MG63 (cell line): ENCODE measurements around the gene PPFIA3. TPM values are rescaled to one million over a fixed set of nuclear protein-coding genes. Genes with fewer than 3 reads are reported as not detected.
"Not testable (repeated sequence)": the region's sequence is repeated elsewhere in the genome, so short reads cannot be mapped to it uniquely, and the experiment has no call there.

Experiments used
- DNase-seq: peaks from one replicate; pipeline ENCODE4 v3.0.0-alpha.2; 2020
- H3K27me3 ChIP-seq: fragments of 250-450 bp; sonication (Bioruptor Pico); 2 replicates; pipeline ENCODE4 v1.5.1; 2020; ENCODE audit warnings: mild to moderate bottlenecking, moderate library complexity
- H3K36me3 ChIP-seq: fragments of 250-450 bp; sonication (Bioruptor Pico); 2 replicates; pipeline ENCODE4 v1.5.1; 2020; ENCODE audit warnings: mild to moderate bottlenecking, moderate library complexity
- H3K4me3 ChIP-seq: fragments of 250-450 bp; sonication (Bioruptor Pico); 2 replicates; pipeline ENCODE4 v1.5.1; 2020; ENCODE audit warnings: mild to moderate bottlenecking, moderate library complexity
- H3K9me3 ChIP-seq: fragments of 250-450 bp; sonication (Bioruptor Pico); 2 replicates; pipeline ENCODE4 v1.5.1; 2020; ENCODE audit warnings: mild to moderate bottlenecking, moderate library complexity
- total RNA-seq: library from RNA; depleted of rRNA; stranded (reverse); fragments of >200 nt; shearing (Covaris generic); gene quantifications from 2 replicates; pipeline ENCODE4 v1.2.3, GENCODE V29; 2014; ENCODE audit warnings: low replicate concordance

PPFIA3 gene
- total RNA-seq, 1 experiment from 2014 or later, result 21.4 TPM

- Histone ChIP-seq H3K9me3 (no peaks in the 10 kb centered on the region), H3K4me3 (peak within 1 kb of the TSS; percentile 72), H3K36me3 (peaks cover 14% of the 10 kb centered on the region), H3K27me3 (no peaks in the 10 kb centered on the region)
- DNase-seq, result peak; percentile 88
Observed at GRCh38 chr19:49113762-49114629, 5.3 kb upstream of the PPFIA3 start, which contains the start of gene LIN7B. Gene LIN7B (plus strand): TSS chr19:49114370. CDS start chr19:49114405, 35 bp downstream.

DNA sequence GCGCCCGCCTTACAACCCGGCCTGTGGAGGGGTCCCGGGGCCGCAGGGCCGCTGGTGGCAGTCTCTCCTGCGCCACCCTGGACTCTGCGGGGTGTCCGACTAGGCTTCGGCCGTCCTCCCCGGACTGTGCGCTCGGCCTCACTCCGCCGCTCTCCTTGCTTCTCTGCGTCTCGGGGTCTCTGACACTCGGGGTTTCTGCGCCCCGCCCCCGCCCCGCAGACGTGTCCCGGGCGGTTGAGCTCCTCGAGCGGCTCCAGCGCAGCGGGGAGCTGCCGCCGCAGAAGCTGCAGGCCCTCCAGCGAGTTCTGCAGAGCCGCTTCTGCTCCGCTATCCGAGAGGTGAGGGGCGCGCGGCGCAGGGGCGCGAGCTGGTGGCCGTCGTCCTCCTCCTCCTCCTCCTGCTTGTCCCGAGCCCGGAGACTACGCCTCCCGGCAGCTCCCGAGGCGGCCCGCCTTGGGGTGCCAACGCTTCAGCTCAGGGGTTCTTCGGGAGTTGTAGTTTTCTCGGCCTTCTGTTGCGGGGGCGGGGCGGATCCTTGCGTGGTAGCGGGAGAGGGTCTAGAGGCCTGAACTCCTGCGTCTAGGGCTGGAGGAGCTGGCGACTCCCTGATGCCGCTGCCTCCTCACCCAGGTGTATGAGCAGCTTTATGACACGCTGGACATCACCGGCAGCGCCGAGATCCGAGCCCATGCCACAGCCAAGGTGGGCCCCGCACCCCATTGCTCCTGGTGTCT is 4.5 kb upstream of the PPFIA3 start:
- peaks cover 8% of the 10 kb centered on the region for H3K36me3 ChIP-seq
- no peaks in the 10 kb centered on the region for H3K9me3 ChIP-seq
- H3K27me3 ChIP-seq, result peaks cover 2% of the 10 kb centered on the region
- peak overlapping the region; percentile 72 for H3K4me3 ChIP-seq
- peak; percentile 63 for DNase-seq

DNA sequence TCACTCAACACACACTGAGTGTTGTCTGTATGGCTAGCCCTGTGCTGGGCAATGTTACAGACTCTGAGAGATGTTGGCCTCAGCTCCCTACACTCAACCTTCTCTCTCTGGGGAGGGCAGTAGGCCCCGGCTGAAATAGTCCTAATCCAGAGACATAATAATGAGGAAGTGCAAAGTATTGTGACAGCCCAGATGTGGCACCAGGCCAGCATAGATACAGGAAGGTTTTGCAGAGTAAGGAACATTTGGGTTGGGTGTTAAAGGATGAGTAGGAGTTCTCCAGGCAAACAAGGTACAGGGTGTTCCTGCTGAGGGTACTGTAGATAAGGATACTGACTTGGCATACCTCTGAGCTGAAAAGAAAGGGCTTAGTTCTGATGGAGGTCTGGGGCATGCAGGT is 2.8 kb upstream of the PPFIA3 start:
- H3K9me3 ChIP-seq, result no peaks in the 10 kb centered on the region
- H3K27me3 ChIP-seq, result peaks cover 17% of the 10 kb centered on the region
- no peak for DNase-seq
- H3K4me3 ChIP-seq, result no peak overlapping the region
- H3K36me3 ChIP-seq, result no peaks in the 10 kb centered on the region

- peaks cover 17% of the 10 kb centered on the region for H3K27me3 ChIP-seq
- H3K9me3 ChIP-seq, result no peaks in the 10 kb centered on the region
- H3K4me3 ChIP-seq, result peak overlapping the region; percentile 68
- H3K36me3 ChIP-seq, result no peaks in the 10 kb centered on the region
- no peak for DNase-seq
Observed at GRCh38 chr19:49117677-49118564, 1.4 kb upstream of the PPFIA3 start.

DNA sequence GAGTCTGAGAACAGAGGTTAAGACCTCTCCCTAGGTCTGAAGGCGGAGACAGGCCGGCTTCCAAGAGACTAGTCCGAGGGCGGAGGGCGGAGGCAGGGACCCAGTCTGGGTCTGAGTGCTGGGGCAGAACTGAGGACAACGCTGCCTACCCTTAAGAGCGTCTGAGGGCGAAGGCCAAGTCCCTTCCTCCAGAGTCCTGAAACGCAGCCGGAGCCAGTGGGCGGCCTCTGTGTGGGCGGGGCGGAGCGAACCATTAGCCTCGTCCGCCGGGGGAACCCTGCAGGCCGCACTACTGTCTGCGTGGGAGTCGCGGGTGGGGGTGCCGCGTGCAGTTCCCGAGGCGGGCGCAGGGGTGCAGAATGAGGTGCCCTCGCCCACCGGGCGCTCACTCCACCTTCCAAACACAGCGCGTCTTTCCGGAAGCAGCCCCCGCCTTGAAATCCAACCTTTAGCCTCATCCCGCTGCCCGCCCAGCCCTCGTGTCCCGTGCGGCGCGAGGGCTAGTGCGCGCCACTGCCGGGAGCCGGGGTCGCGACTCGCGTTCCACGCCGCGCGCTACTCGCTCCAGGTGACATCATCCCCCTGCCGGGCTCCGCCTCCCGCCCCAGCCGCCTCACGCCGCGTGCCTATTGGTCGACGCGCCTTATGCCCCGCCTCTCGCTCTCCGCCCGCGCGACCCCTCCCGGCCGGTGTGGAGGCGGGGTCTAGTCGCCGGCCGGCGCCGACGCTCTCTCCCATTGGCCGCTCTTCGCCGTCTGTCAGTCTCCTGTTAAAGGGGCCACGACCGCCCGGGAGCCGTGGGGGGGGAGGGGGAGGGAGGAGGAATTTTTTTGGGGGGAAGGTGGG is 556 bp upstream of the PPFIA3 start, which contains the start of gene C19orf73:
C19orf73 (minus strand) TSS at position 579 of the 846 bp plus-strand sequence; CDS start at position 458, 121 bp downstream.
- Histone ChIP-seq H3K27me3 (peaks cover 17% of the 10 kb centered on the region), H3K9me3 (no peaks in the 10 kb centered on the region), H3K36me3 (no peaks in the 10 kb centered on the region), H3K4me3 (peak within 1 kb of the TSS; percentile 68)
- DNase-seq, result peak; percentile 94

GRCh38 chr19:49120325-49120683 is 960 bp downstream of the PPFIA3 start:
- H3K4me3 ChIP-seq, result peak overlapping the region; percentile 68; the same call in 1 of the 2 replicates
- H3K9me3 ChIP-seq, result no peaks in the 10 kb centered on the region
- no peaks in the 10 kb centered on the region for H3K36me3 ChIP-seq
- peaks cover 17% of the 10 kb centered on the region for H3K27me3 ChIP-seq
- no peak for DNase-seq

DNA sequence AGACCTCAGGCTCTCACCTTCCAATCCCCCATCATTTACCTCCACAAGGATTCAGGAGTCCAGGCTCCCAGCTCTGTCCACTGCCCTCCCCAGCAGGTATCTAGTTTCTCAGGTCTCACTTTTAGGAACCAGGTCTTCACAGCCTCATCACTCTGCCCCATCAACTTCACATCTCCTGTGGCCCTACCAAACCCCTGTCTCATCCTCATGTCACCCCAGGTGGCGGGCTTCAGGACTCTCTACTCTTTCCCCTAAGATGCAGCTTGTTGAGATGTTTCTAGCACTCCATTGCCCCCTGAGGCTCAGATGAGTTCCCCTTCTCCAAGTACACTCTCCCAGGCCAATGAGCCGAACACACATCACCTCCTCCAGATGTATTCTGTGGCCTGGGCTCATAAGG is 1.5 kb downstream of the PPFIA3 start:
- peaks cover 17% of the 10 kb centered on the region for H3K27me3 ChIP-seq
- no peak overlapping the region for H3K4me3 ChIP-seq
- no peaks in the 10 kb centered on the region for H3K9me3 ChIP-seq
- no peak for DNase-seq
- H3K36me3 ChIP-seq, result no peaks in the 10 kb centered on the region

- not testable (repeated sequence) for DNase-seq, H3K36me3 ChIP-seq, H3K9me3 ChIP-seq, H3K4me3 ChIP-seq
- H3K27me3 ChIP-seq, result peaks cover 17% of the 10 kb centered on the region
Observed at GRCh38 chr19:49121841-49122240, 2.5 kb downstream of the PPFIA3 start.

DNA sequence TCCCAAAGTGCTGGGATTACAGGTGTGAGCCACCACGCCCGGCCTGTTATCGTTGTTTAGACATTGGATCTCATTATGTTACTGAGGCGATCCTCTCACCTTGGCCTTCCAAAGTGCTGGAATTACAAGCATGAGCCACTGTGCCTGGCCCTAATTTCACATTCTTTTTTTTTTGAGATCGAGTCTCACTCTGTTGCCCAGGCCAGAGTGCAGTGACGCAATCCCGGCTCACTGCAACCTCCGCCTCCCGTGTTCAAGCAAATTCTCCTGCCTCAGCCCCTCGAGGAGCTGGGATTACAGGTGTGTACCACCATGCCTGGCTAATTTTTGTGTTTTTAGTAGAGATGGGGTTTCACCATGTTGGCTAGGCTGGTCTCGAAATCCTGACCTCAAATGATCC is 3.9 kb downstream of the PPFIA3 start:
- not testable (repeated sequence) for DNase-seq, H3K36me3 ChIP-seq, H3K9me3 ChIP-seq, H3K4me3 ChIP-seq
- peaks cover 17% of the 10 kb centered on the region for H3K27me3 ChIP-seq

DNA sequence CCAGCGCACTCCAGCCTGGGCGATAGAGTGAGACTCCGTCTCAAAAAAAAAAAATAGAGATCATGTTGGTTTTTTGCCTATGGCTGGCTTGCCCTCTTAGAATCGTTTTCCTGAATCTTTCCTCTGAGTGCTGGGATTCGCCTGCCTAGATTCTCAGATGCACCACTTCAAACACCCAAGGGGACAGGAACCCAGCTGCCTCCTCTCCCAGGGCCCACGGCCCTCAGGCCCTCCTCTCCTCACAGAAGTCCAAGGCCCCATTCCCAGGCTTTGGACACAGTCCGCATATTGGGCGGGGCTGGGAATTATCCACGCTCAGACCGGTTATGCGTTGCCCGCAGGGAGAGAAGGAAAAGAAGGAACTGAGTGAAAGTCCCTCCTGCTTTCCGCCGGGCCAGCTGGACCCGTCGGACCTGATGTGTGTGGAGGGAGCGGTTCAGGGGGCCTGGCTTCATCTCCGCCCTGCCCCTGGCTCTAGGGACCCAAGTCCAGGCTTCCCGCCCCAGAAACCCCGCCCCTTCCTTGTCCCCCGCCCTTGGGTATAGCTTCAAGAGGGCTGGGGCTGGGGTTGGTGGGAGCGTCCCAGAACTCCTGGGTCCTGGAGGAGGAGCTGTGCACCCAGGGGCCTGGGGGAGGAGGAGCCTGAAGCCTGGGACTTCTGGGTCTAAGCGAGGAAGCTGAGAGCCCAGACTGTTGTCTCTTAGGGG is 5.8 kb downstream of the PPFIA3 start:
- H3K27me3 ChIP-seq, result peaks cover 11% of the 10 kb centered on the region
- no peaks in the 10 kb centered on the region for H3K36me3 ChIP-seq
- no peaks in the 10 kb centered on the region for H3K9me3 ChIP-seq
- DNase-seq, result no peak
- H3K4me3 ChIP-seq, result no peak overlapping the region

- no peaks in the 10 kb centered on the region for H3K9me3 ChIP-seq
- H3K36me3 ChIP-seq, result no peaks in the 10 kb centered on the region
- no peak for DNase-seq
- no peak overlapping the region for H3K4me3 ChIP-seq
- no peaks in the 10 kb centered on the region for H3K27me3 ChIP-seq
Observed at GRCh38 chr19:49126575-49126974, 7.2 kb downstream of the PPFIA3 start.

GRCh38 chr19:49127225-49127624 is 7.9 kb downstream of the PPFIA3 start:
- not testable (repeated sequence) for H3K4me3 ChIP-seq, H3K27me3 ChIP-seq, H3K36me3 ChIP-seq, DNase-seq, H3K9me3 ChIP-seq

DNA sequence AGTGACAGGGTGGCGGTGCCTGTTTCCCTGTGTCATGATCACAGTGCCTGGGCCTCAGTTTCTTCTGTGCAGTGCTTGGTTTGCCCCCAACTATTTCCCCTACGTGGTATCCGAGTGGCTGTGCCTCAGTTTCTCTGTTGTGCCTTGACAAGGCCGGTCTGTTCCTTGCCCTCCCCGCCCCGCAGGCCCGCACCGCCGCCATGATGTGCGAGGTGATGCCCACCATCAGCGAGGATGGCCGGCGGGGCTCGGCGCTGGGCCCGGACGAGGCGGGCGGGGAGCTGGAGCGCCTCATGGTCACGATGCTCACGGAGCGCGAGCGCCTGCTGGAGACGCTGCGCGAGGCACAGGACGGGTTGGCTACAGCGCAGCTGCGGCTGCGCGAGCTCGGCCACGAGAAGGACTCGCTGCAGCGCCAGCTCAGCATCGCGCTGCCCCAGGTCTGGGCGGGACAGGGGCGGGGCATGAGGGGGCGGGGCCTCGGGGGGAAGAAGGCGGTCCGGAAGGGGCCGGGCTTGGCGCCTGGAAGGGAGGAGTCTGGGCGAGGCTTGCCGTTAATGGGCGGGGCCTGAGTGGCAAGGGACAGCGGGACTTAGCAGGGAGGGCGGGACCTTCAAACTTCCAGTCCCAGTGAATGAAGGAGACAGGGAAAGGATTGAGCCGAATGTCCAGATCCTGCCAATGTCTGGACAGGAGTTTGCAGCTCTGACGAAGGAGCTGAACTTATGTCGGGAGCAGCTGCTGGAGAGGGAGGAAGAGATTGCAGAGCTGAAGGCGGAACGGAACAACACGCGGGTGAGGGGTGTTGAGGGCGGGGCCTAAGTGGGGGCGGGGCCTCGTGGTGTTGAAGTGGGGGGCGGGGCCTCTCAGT is 8.6 kb downstream of the PPFIA3 start:
- H3K4me3 ChIP-seq, result peak overlapping the region; percentile 49
- no peaks in the 10 kb centered on the region for H3K27me3 ChIP-seq
- H3K9me3 ChIP-seq, result no peaks in the 10 kb centered on the region
- peak; percentile 94 for DNase-seq
- H3K36me3 ChIP-seq, result no peaks in the 10 kb centered on the region

DNA sequence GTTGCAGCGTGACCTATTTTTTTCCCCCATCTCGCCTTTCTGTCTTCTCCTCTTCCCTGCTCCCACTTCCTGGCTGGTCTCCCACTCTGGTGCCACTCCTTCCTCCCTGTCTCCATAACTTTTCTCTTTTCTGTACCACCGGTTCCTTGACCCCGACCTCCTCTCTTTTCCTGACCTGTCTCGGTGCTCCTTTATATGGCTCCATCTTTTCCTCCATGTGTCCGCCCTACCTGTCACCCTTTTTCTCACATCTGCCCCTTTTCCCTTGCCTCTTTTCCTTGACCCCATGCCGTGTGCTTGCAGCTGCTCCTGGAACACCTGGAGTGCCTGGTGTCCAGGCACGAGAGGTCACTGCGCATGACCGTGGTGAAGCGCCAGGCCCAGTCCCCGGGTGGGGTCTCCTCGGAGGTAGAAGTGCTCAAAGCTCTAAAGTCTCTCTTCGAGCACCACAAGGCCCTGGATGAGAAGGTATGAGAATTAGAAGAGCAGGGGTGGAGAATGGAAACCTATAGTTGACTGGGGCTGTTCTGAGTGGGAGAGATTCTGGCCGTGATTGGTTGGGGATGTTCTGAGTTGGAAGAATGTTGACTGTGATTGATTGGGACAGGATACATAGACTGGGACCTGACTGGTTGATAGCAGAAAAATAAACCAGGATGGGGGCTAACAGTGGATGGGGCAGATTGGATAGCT is 9.3 kb downstream of the PPFIA3 start:
- Histone ChIP-seq H3K9me3 (no peaks in the 10 kb centered on the region), H3K36me3 (no peaks in the 10 kb centered on the region), H3K4me3 (peak overlapping the region; percentile 49), H3K27me3 (no peaks in the 10 kb centered on the region)
- no peak for DNase-seq
